ENCODE measurements around the gene NPSR1. TPM values are rescaled to one million over a fixed set of nuclear protein-coding genes. Genes with fewer than 3 reads are reported as not detected.
"Not testable (repeated sequence)": the region's sequence is repeated elsewhere in the genome, so short reads cannot be mapped to it uniquely, and the experiment has no call there.

The NPSR1 gene
- total RNA-seq, 1 donor from 2014 or later: not detected

DNA sequence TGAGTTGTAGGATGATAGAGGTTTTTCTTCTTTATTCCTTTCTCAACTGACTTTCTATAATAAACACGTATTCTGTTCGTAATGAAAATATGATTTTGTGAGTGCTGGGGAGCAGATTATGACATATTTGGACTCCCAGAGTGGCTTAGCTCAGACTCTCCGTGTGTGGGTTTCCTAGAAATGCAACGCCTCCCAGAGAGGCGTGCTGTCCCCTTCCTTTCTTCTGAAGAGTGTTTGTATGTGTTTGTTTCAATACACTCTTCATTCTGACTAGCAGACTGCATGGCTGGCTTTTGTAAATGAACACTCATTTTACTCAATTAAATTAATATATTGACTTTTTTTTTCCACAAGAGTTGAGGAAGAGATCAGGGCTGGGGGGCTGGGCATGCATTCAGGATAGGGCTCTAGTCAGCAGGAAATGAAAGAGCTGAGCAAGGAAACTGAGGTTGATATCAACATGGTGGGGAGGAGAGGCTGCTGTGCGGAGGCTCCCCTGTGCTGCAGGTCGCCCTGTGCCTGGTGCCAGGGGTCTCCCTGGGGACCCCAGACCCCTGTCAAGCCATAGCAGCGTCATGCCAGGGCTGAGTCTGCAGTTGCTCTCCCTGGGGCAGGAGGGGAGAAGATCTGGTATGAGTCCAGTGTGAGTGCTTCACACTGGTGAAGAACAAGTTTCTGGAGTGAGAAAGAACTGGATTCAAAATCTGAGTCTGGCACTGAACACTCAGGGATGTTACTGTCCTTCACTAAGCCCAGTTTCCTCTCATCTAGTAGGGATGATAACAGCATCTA is 221.1 kb downstream of the NPSR1 start:
- H3K27me3 Mint-ChIP-seq (ENCODE audit: low read depth); H3K27ac Mint-ChIP-seq; H3K4me3 Mint-ChIP-seq (ENCODE audit: low read depth); H3K4me1 Mint-ChIP-seq (ENCODE audit: low read depth); DNase-seq (ENCODE audit: low spot score); intact Hi-C loops (cut with micrococcal nuclease); H3K36me3 Mint-ChIP-seq (ENCODE audit: low read depth): not testable (repeated sequence)
- H3K9me3 Mint-ChIP-seq: peaks cover 12% of the 10 kb centered on the region

DNA sequence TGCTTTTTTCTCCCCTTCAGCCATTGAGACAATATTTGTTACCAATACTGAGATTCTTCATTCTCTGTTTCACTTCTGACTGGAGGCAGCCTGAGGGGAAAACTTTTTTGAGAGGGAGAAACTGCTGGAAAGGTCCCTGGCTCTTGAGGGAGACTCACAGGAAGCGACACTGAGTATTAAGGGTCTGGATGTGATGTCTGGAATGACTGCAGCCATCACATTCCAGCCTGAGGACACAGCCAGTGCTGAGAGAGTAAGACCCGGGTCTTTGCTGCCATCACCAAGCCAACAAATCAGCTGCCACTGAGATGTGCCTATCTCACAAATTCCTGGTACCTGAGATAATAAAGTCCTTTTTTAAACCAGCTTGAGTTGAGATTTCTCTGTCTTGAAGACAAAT is 221.9 kb downstream of the NPSR1 start:
- Mint-ChIP-seq H3K27ac (no peak overlapping the region), H3K27me3 (ENCODE audit: low read depth) (no peaks in the 10 kb centered on the region), H3K4me3 (ENCODE audit: low read depth) (no peak overlapping the region), H3K4me1 (ENCODE audit: low read depth) (no peaks in the 10 kb centered on the region), H3K9me3 (peaks cover 13% of the 10 kb centered on the region), H3K36me3 (ENCODE audit: low read depth) (no peaks in the 10 kb centered on the region)
- intact Hi-C loops (cut with micrococcal nuclease): no loop called here
- no peak for DNase-seq (ENCODE audit: low spot score)

DNA sequence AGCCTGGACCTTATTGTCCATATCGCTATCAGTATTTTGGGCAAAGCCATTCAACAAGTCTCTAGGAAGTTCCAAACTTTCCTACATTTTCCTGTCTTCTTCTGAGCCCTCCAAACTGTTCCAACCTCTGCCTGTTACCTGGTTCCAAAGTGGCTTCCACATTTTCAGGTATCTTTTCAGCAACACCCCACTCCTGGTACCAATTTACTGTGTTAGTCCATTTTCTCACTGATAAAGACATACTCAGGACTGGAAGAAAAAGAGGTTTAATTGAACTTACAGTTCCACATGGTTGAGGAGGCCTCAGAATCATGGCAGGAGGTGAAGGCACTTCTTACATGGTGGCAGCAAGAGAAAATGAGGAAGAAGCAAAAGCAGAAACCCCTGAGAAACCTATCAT is 225.8 kb downstream of the NPSR1 start:
- H3K4me3 Mint-ChIP-seq (ENCODE audit: low read depth); intact Hi-C loops (cut with micrococcal nuclease); H3K27me3 Mint-ChIP-seq (ENCODE audit: low read depth): not testable (repeated sequence)

DNA sequence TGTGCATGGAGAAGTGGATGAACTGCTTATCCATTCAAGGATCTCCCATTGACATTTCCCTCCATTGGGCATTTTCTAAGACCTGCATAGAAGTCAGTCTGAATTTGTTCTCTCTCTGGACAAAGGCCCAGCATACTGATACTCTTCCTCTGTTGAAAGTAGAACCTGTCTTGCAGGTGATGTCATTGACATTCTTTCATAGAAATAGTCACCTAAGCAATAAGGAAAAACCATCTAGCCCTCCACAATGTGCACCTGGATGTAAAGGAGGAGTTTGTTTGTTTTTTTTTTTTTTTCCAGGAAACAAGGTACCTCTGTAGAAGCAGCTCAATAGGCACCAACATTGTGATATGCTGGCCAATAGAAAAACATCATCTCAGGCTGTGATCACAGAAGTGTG is 228.8 kb downstream of the NPSR1 start:
- peaks cover 5% of the 10 kb centered on the region for H3K27me3 Mint-ChIP-seq (ENCODE audit: low read depth)
- DNase-seq (ENCODE audit: low spot score): no peak

More for the DNA sequence above, 225.8 kb downstream of the NPSR1 start:
- peaks cover 13% of the 10 kb centered on the region for H3K9me3 Mint-ChIP-seq
- not testable (repeated sequence) for H3K27ac Mint-ChIP-seq; H3K36me3 Mint-ChIP-seq (ENCODE audit: low read depth); H3K4me1 Mint-ChIP-seq (ENCODE audit: low read depth); DNase-seq (ENCODE audit: low spot score)

DNA sequence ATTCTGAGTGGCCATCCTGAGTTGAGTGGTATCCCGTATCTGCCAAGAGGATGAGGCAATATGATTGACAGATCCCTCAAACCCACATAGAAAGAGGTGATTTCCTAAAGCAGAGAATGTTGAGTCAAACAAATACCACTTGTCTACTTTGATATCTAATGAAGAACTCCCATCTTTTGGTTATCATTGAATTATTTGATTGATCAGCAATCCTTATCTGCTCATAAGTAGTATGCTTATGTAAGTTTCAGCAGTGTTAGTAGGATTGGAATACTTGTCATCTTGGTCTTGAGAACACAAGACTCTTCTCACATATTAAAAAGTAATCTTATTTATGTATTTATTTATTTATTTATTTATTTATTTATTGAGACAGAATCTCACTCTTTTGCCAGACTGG is 231.9 kb downstream of the NPSR1 start:
- Mint-ChIP-seq H3K4me3 (ENCODE audit: low read depth) (no peak overlapping the region), H3K4me1 (ENCODE audit: low read depth) (no peaks in the 10 kb centered on the region), H3K9me3 (peaks cover 4% of the 10 kb centered on the region), H3K27ac (no peak overlapping the region), H3K27me3 (ENCODE audit: low read depth) (peaks cover 5% of the 10 kb centered on the region), H3K36me3 (ENCODE audit: low read depth) (no peaks in the 10 kb centered on the region)
- DNase-seq (ENCODE audit: low spot score): no peak
- intact Hi-C loops (cut with micrococcal nuclease): no loop called here

More for the DNA sequence above, 228.8 kb downstream of the NPSR1 start:
- Mint-ChIP-seq H3K36me3 (ENCODE audit: low read depth) (no peaks in the 10 kb centered on the region), H3K27ac (no peak overlapping the region), H3K4me1 (ENCODE audit: low read depth) (no peaks in the 10 kb centered on the region), H3K9me3 (peaks cover 12% of the 10 kb centered on the region), H3K4me3 (ENCODE audit: low read depth) (no peak overlapping the region)
- intact Hi-C loops (cut with micrococcal nuclease): no loop called here

DNA sequence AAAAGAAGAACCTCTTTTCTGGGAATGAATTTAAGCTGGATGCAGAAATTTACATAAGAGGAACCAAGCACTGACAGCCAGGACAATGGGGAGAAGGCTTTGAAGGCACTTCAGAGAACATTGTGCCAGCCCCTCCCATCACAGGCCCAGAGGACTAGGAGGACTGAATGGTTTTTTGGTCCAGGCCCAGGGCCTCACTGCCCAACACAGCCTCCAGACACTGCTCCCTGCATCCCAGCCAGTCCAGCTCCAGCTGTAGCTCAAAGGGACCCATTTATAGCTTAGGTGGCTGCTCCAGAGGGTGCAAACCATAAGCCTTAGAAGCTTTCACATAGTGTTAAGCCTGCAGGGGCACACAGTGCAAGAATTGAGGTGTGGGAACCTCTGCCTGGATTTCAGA is 237.2 kb downstream of the NPSR1 start:
- Mint-ChIP-seq H3K27ac (no peak overlapping the region), H3K4me1 (ENCODE audit: low read depth) (no peaks in the 10 kb centered on the region), H3K27me3 (ENCODE audit: low read depth) (no peaks in the 10 kb centered on the region), H3K4me3 (ENCODE audit: low read depth) (no peak overlapping the region), H3K36me3 (ENCODE audit: low read depth) (no peaks in the 10 kb centered on the region), H3K9me3 (peaks cover 5% of the 10 kb centered on the region)
- no peak for DNase-seq (ENCODE audit: low spot score)
- intact Hi-C loops (cut with micrococcal nuclease): no loop called here
